Neutrophil (primary cell): ENCODE data around the gene SDSL.

Experiments
- H3K27ac ChIP-seq: fragments of 200-600 bp; sonication (generic); 2 replicates; pipeline ENCODE4 v1.5.1; 2016; ENCODE audit warnings: mild to moderate bottlenecking, moderate library complexity
- H3K27me3 ChIP-seq: fragments of 200-600 bp; sonication (generic); 2 replicates; pipeline ENCODE4 v1.6.0; 2016; ENCODE audit warnings: mild to moderate bottlenecking
- H3K36me3 ChIP-seq: fragments of 200-600 bp; sonication (generic); 2 replicates; pipeline ENCODE4 v1.5.1; 2017
- H3K4me1 ChIP-seq, 2 experiments: fragments of 200-600 bp in 1 of 2; sonication (generic) in 1 of 2; 1 replicate in 1 of 2; 2 replicates in 1 of 2; pipeline versions ENCODE4 v1.5.1 to v1.6.1; 2013 to 2016; ENCODE audit warnings: low read depth in 1 of 2, low read length in 1 of 2, mild to moderate bottlenecking in 1 of 2, moderate library complexity in 1 of 2; ENCODE audit not compliant: control insufficient read depth in 1 of 2, insufficient read depth in 1 of 2
- H3K4me3 ChIP-seq, 2 experiments: fragments of 200-600 bp in 1 of 2; sonication (generic) in 1 of 2; 1 replicate in 1 of 2; 2 replicates in 1 of 2; pipeline ENCODE4 v1.5.1; 2013 to 2016; ENCODE audit warnings: low read depth in 1 of 2, low read length in 1 of 2, mild to moderate bottlenecking in 1 of 2, moderate library complexity in 1 of 2
- H3K9me3 ChIP-seq: fragments of 200-600 bp; sonication (generic); 2 replicates; pipeline ENCODE4 v1.5.1; 2016
- TF ChIP-seq, protein P1 (sequence below): fragments of 200-600 bp; sonication (generic); IDR thresholded peaks from 2 replicates; pipeline ENCODE4 v1.5.1; 2016; ENCODE audit warnings: antibody characterized with exemption

Gene SDSL

GRCh38 chr12:113468365-113469223 lies 46.4 kb downstream of the SDSL start:
- TF ChIP-seq, protein P1, sequence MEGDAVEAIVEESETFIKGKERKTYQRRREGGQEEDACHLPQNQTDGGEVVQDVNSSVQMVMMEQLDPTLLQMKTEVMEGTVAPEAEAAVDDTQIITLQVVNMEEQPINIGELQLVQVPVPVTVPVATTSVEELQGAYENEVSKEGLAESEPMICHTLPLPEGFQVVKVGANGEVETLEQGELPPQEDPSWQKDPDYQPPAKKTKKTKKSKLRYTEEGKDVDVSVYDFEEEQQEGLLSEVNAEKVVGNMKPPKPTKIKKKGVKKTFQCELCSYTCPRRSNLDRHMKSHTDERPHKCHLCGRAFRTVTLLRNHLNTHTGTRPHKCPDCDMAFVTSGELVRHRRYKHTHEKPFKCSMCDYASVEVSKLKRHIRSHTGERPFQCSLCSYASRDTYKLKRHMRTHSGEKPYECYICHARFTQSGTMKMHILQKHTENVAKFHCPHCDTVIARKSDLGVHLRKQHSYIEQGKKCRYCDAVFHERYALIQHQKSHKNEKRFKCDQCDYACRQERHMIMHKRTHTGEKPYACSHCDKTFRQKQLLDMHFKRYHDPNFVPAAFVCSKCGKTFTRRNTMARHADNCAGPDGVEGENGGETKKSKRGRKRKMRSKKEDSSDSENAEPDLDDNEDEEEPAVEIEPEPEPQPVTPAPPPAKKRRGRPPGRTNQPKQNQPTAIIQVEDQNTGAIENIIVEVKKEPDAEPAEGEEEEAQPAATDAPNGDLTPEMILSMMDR, result no peak
- Histone ChIP-seq H3K36me3 (no peaks in the 10 kb centered on the region), H3K27ac (no peak overlapping the region), H3K9me3 (no peaks in the 10 kb centered on the region), H3K27me3 (peaks cover 100% of the 10 kb centered on the region), H3K4me3 (no peak overlapping the region), H3K4me1 (no peaks in the 10 kb centered on the region)

DNA sequence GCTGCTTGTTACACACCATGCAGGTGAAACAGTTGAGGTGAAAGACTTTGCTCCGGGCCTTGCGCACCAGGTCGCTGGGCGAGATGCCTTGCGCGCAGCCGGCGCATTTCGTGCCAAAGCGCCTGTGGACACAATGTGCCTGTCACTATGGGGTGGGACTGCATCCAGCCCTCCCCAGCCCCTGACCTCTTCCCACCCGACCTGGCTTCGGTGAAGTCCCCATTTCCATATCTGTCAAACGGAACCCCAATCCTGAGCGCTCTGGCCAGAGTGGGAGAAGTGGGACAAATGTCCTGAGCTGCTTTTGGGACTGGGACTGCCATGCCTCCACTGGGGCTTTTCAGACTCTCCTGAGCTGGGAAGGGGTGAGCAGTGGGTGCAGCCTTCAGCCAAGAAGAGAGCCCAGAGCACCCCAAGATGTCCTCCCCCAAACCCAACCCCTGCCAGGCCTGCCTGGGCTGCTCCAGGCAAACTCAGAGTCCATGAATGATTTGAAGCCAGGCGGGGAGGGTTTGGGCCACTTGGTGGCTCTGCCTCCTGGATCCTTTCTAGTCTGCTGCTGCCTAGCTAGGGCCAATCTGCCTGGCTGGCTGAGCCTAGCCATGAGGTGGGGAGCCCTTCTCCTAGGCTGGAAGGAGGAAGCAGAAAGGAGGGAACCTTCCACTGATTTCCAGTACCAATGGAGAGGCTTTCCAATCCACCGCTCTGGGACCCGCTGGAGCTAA lies 47.2 kb downstream of the SDSL start:
- Histone ChIP-seq H3K4me3 (no peak overlapping the region), H3K36me3 (no peaks in the 10 kb centered on the region), H3K4me1 (no peaks in the 10 kb centered on the region), H3K9me3 (no peaks in the 10 kb centered on the region), H3K27me3 (peaks cover 100% of the 10 kb centered on the region), H3K27ac (no peak overlapping the region)
- TF ChIP-seq, protein P1, result no peak

DNA sequence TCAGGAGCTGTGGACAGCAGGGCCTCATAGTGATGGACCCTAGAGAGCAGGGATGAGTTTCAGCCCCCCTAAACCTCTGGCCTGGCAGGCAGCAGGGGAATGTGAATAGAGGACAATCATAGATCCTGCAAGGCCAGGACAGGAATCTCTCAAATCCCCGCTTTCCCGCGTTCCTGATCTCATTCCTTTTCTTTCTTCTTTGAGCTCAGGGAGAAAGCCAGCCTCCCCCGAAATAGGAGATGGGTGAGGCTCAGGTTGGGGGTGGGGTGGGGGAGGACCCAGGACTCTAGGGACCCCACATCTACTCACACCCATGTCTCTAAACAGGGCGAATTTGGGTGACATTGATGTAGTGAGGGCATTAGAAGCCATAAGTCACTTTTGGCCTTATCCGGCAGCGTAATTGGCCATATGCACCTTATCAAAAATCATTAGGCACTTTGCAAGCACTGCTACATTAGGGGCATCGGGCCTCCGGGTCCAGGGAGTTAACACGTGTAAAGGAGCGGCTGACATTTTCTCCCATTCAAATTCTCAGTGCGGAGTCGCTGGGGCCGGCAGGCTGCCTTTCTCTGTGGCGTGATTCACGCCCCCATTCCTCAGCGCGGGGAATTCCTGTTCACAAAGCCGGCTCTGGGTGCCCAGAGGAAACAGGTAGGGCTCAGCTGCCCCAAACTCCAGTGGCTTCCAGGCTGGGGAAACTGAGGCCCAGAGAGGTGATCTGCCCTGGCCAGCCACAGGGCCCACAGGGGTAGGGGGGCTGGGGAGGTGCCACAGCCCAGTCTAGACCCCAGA lies 48.0 kb downstream of the SDSL start:
- Histone ChIP-seq H3K4me3 (no peak overlapping the region), H3K27me3 (peaks cover 100% of the 10 kb centered on the region), H3K27ac (no peak overlapping the region), H3K4me1 (no peaks in the 10 kb centered on the region), H3K36me3 (no peaks in the 10 kb centered on the region), H3K9me3 (no peaks in the 10 kb centered on the region)
- TF ChIP-seq, protein P1, result no peak

GRCh38 chr12:113470871-113471618 lies 48.9 kb downstream of the SDSL start:
- Histone ChIP-seq H3K36me3 (no peaks in the 10 kb centered on the region), H3K4me1 (no peaks in the 10 kb centered on the region), H3K27ac (no peak overlapping the region), H3K4me3 (no peak overlapping the region), H3K9me3 (no peaks in the 10 kb centered on the region), H3K27me3 (peaks cover 100% of the 10 kb centered on the region)
- TF ChIP-seq, protein P1, result no peak

GRCh38 chr12:113471619-113472171 lies 49.5 kb downstream of the SDSL start, which contains the start of gene LHX5:
Gene LHX5 (minus strand): TSS chr12:113471871. CDS start chr12:113471498, 373 bp downstream.
- Histone ChIP-seq H3K27me3 (peaks cover 100% of the 10 kb centered on the region), H3K4me3 (no peak within 1 kb of the TSS), H3K27ac (no peak within 1 kb of the TSS), H3K9me3 (no peaks in the 10 kb centered on the region), H3K36me3 (no peaks in the 10 kb centered on the region), H3K4me1 (no peaks in the 10 kb centered on the region)
- TF ChIP-seq, protein P1, result no peak
